H9 (cell line): Measurements from ENCODE around the gene IRS2. TPM values are rescaled to one million over a fixed set of nuclear protein-coding genes. Genes with fewer than 3 reads are reported as not detected.

Experiments used
- DNase-seq: peaks from one replicate; pipeline ENCODE4 v3.0.0-alpha.2; 2017
- H2AFZ ChIP-seq: one replicate; pipeline ENCODE4 v1.6.1; 2013; ENCODE audit warnings: mild to moderate bottlenecking, low read length, control low read depth, moderate library complexity
- H2AK5ac ChIP-seq: 2 replicates; pipeline ENCODE4 v1.6.1; 2013; ENCODE audit warnings: low read length, control low read depth, mixed read lengths; ENCODE audit not compliant: insufficient read length
- H2BK120ac ChIP-seq: one replicate; pipeline ENCODE4 v1.6.1; 2013; ENCODE audit warnings: low read depth, mild to moderate bottlenecking, low read length, control low read depth, inconsistent platforms; ENCODE audit not compliant: poor library complexity, severe bottlenecking
- H2BK12ac ChIP-seq: 2 replicates; pipeline ENCODE4 v1.6.1; 2013; ENCODE audit warnings: low read length, control low read depth, mixed read lengths, low read depth; ENCODE audit not compliant: insufficient read length
- H2BK15ac ChIP-seq: 2 replicates; pipeline ENCODE4 v1.6.1; 2013; ENCODE audit warnings: low read depth, low read length, control low read depth
- H2BK20ac ChIP-seq: one replicate; pipeline ENCODE4 v1.6.1; 2013; ENCODE audit warnings: low read depth, mild to moderate bottlenecking, low read length, control low read depth, inconsistent platforms; ENCODE audit not compliant: poor library complexity, severe bottlenecking
- H2BK5ac ChIP-seq: 2 replicates; pipeline ENCODE4 v1.6.1; 2013; ENCODE audit warnings: low read length, control low read depth, mixed read lengths; ENCODE audit not compliant: insufficient read length
- H3K14ac ChIP-seq: 2 replicates; pipeline ENCODE4 v1.6.1; 2013; ENCODE audit warnings: low read length, control low read depth; ENCODE audit not compliant: insufficient read depth
- H3K18ac ChIP-seq: 2 replicates; pipeline ENCODE4 v1.6.1; 2013; ENCODE audit warnings: low read depth, mild to moderate bottlenecking, mixed read lengths, low read length, control low read depth; ENCODE audit not compliant: insufficient read length
- H3K23ac ChIP-seq: 2 replicates; pipeline ENCODE4 v1.6.1; 2013; ENCODE audit warnings: low read length, control low read depth, mixed read lengths, low read depth; ENCODE audit not compliant: insufficient read length
- H3K23me2 ChIP-seq: 2 replicates; pipeline ENCODE4 v1.6.1; 2013; ENCODE audit warnings: low read depth, mild to moderate bottlenecking, mixed read lengths, low read length, control low read depth; ENCODE audit not compliant: insufficient read length, poor library complexity, severe bottlenecking
- H3K27ac ChIP-seq: 2 replicates; pipeline ENCODE4 v1.5.1; 2013; ENCODE audit warnings: low read length, control low read depth, mixed read lengths, low read depth; ENCODE audit not compliant: insufficient read length
- H3K27me3 ChIP-seq: 2 replicates; pipeline ENCODE4 v1.6.1; 2013; ENCODE audit warnings: low read length, control low read depth, inconsistent platforms; ENCODE audit not compliant: insufficient read depth
- H3K4ac ChIP-seq: 2 replicates; pipeline ENCODE4 v1.6.1; 2013; ENCODE audit warnings: low read depth, mild to moderate bottlenecking, control low read depth, inconsistent platforms, low read length, moderate library complexity
- H3K4me1 ChIP-seq: 2 replicates; pipeline ENCODE4 v1.6.1; 2013; ENCODE audit warnings: low read length, control low read depth, inconsistent platforms; ENCODE audit not compliant: insufficient read depth
- H3K4me2 ChIP-seq: 2 replicates; pipeline ENCODE4 v1.6.1; 2013; ENCODE audit warnings: low read length, control low read depth, mixed read lengths; ENCODE audit not compliant: insufficient read length, insufficient read depth
- H3K56ac ChIP-seq: 2 replicates; pipeline ENCODE4 v1.6.1; 2013; ENCODE audit warnings: low read depth, mild to moderate bottlenecking, mixed read lengths, low read length, control low read depth; ENCODE audit not compliant: insufficient read length
- H3K79me1 ChIP-seq: 2 replicates; pipeline ENCODE4 v1.6.1; 2013; ENCODE audit warnings: low read depth, mild to moderate bottlenecking, moderate library complexity, low read length, control low read depth, inconsistent platforms; ENCODE audit not compliant: insufficient read depth, poor library complexity, severe bottlenecking
- H3K79me2 ChIP-seq: 2 replicates; pipeline ENCODE4 v1.6.1; 2013; ENCODE audit warnings: low read length, control low read depth, inconsistent platforms; ENCODE audit not compliant: insufficient read depth
- H3K9ac ChIP-seq: 2 replicates; pipeline ENCODE4 v1.6.1; 2013; ENCODE audit warnings: low read length, control low read depth, mixed read lengths; ENCODE audit not compliant: insufficient read length; ENCODE audit errors: extremely low read depth
- H3K9me3 ChIP-seq: one replicate; pipeline ENCODE4 v1.6.1; 2013; ENCODE audit warnings: low read depth, low read length, inconsistent platforms; ENCODE audit not compliant: control insufficient read depth
- H3T11ph ChIP-seq: one replicate; pipeline ENCODE4 v1.6.1; 2013; ENCODE audit warnings: mild to moderate bottlenecking, low read length, control low read depth, inconsistent platforms
- H4K20me1 ChIP-seq: one replicate; pipeline ENCODE4 v1.6.1; 2013; ENCODE audit not compliant: control insufficient read depth, insufficient read length, insufficient read depth
- H4K5ac ChIP-seq: 2 replicates; pipeline ENCODE4 v1.6.1; 2013; ENCODE audit warnings: low read depth, mild to moderate bottlenecking, mixed read lengths, low read length, control low read depth; ENCODE audit not compliant: insufficient read length
- H4K8ac ChIP-seq: replicated peaks from 2 replicates; pipeline ENCODE4 v1.6.1; 2013; ENCODE audit warnings: low read length, control low read depth, mixed read lengths, low read depth; ENCODE audit not compliant: insufficient read length
- H4K91ac ChIP-seq: 2 replicates; pipeline ENCODE4 v1.6.1; 2013; ENCODE audit warnings: low read depth, mild to moderate bottlenecking, moderate library complexity, mixed read lengths, low read length, control low read depth; ENCODE audit not compliant: insufficient read length
- H3K27ac Mint-ChIP-seq, 3 experiments: 2 replicates in 2 of 3; 3 replicates in 1 of 3; pipeline ENCODE4 v1.8.0; 2020 to 2021; ENCODE audit warnings: mixed read lengths in 3 of 3, mild to moderate bottlenecking in 1 of 3, moderate library complexity in 1 of 3
- H3K27me3 Mint-ChIP-seq: 2 replicates; pipeline ENCODE4 v1.8.0; 2021; ENCODE audit warnings: low read depth, mild to moderate bottlenecking, moderate library complexity, mixed read lengths
- H3K36me3 Mint-ChIP-seq, 3 experiments: 2 replicates in 2 of 3; 3 replicates in 1 of 3; pipeline ENCODE4 v1.8.0; 2020 to 2021; ENCODE audit warnings: low read depth in 3 of 3, mixed read lengths in 3 of 3; ENCODE audit not compliant: insufficient read depth in 1 of 3
- H3K4me1 Mint-ChIP-seq, 2 experiments: 2 replicates each; pipeline ENCODE4 v1.8.0; 2020; ENCODE audit warnings: mixed read lengths in 2 of 2
- H3K4me3 Mint-ChIP-seq, 2 experiments: 2 replicates in 1 of 2; 3 replicates in 1 of 2; pipeline ENCODE4 v1.8.0; 2020 to 2021; ENCODE audit warnings: mild to moderate bottlenecking in 2 of 2, mixed read lengths in 2 of 2, moderate library complexity in 1 of 2
- H3K9me3 Mint-ChIP-seq, 2 experiments: 2 replicates in 1 of 2; 3 replicates in 1 of 2; pipeline ENCODE4 v1.8.0; 2020; ENCODE audit warnings: mild to moderate bottlenecking in 2 of 2, mixed read lengths in 2 of 2, moderate library complexity in 1 of 2
- WGBS: extraction: QIAGEN DNeasy Blood & Tissue Kit; methylation state at CpG from one replicate; pipeline ENCODE4 v1.1.7; 2013; ENCODE audit warnings: missing lambda C conversion rate, low lambda C conversion rate, mixed read lengths; ENCODE audit not compliant: insufficient read length; ENCODE audit errors: extremely low coverage; 5-methylcytosine and 5-hydroxymethylcytosine counted together
- total RNA-seq: library from RNA; stranded (reverse); gene quantifications from 2 replicates; pipeline ENCODE4 v1.2.1, GENCODE V29; 2021
- TF ChIP-seq, protein P1 (sequence below): fragments of 200-600 bp; sonication (generic); conservative IDR thresholded peaks from 3 replicates; pipeline ENCODE4 v1.8.0; 2021; ENCODE audit warnings: antibody characterized with exemption, mild to moderate bottlenecking

The IRS2 gene
- total RNA-seq, 1 experiment from 2014 or later: 10.1 TPM

DNA sequence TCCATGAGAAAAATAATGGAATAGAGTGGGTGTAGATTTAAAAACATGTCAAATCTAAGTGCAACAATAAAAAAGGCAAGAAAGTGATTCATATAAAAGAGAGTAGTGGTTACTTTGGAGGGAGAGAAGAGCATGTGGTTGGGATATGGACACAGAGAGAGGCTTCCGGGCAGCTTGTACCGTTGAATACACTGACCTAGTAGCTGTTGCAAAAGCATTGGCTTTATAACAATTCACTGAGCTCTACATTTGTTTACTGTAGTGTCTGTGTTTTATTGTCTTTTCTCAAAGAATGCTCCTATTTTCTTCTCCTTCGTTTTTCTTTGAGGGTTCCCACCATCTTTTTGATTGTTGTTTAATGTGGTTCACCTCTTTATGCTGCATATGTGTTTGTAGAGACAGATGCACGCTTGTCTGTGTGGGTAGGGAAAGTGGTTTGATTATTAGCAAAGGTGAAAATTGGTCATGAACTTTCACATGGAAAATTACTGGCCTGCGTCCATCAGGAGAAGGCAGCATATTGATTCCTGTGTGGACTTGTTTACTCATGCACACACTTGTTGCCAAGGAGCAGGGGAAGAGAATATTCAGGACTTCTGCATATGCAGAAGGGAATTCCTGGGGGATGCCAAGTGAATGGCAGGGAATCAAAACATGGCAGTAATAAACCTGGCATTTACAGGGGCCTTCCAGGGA is 29.9 kb upstream of the IRS2 start:
- no peak overlapping the region for H2BK15ac ChIP-seq
- H3T11ph ChIP-seq: no peak overlapping the region
- H3K9me3 ChIP-seq: no peaks in the 10 kb centered on the region
- H3K27me3 ChIP-seq: no peaks in the 10 kb centered on the region
- Mint-ChIP-seq H3K4me3 (no peak overlapping the region), H3K9me3 (no peaks in the 10 kb centered on the region), H3K36me3 (peaks cover 0 to 1% (median 0%) of the 10 kb centered on the region in 3 experiments; a peak in 1 of 7 replicates), H3K27ac (peak overlapping the region; percentile 8 to 84 (median 14); a peak in 3 of 7 replicates), H3K4me1 (peaks cover 27 to 33% of the 10 kb centered on the region in 2 experiments), H3K27me3 (peaks cover 2% of the 10 kb centered on the region)
- no peak overlapping the region for H4K5ac ChIP-seq
- TF ChIP-seq, protein P1, sequence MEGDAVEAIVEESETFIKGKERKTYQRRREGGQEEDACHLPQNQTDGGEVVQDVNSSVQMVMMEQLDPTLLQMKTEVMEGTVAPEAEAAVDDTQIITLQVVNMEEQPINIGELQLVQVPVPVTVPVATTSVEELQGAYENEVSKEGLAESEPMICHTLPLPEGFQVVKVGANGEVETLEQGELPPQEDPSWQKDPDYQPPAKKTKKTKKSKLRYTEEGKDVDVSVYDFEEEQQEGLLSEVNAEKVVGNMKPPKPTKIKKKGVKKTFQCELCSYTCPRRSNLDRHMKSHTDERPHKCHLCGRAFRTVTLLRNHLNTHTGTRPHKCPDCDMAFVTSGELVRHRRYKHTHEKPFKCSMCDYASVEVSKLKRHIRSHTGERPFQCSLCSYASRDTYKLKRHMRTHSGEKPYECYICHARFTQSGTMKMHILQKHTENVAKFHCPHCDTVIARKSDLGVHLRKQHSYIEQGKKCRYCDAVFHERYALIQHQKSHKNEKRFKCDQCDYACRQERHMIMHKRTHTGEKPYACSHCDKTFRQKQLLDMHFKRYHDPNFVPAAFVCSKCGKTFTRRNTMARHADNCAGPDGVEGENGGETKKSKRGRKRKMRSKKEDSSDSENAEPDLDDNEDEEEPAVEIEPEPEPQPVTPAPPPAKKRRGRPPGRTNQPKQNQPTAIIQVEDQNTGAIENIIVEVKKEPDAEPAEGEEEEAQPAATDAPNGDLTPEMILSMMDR: no peak
- no peak overlapping the region for H4K91ac ChIP-seq
- no peaks in the 10 kb centered on the region for H3K23me2 ChIP-seq
- H2BK120ac ChIP-seq: no peak overlapping the region
- H2AFZ ChIP-seq: no peak overlapping the region
- H3K79me2 ChIP-seq: no peaks in the 10 kb centered on the region
- DNase-seq: no peak
- no peak overlapping the region for H2AK5ac ChIP-seq
- H3K79me1 ChIP-seq: no peaks in the 10 kb centered on the region
- H3K27ac ChIP-seq: no peak overlapping the region
- H3K14ac ChIP-seq: no peak overlapping the region
- H3K4ac ChIP-seq: no peak overlapping the region
- no peak overlapping the region for H4K8ac ChIP-seq
- H2BK5ac ChIP-seq: no peak overlapping the region
- H3K23ac ChIP-seq: no peak overlapping the region
- H2BK20ac ChIP-seq: no peak overlapping the region
- H4K20me1 ChIP-seq: no peaks in the 10 kb centered on the region
- H3K18ac ChIP-seq: no peak overlapping the region
- no peak overlapping the region for H3K4me2 ChIP-seq
- H3K4me1 ChIP-seq: peaks cover 7% of the 10 kb centered on the region; the same call in 1 of the 2 replicates
- H3K9ac ChIP-seq: no peak overlapping the region
- H2BK12ac ChIP-seq: no peak overlapping the region
- WGBS: no CpG with 5 or more reads among the region's 5 CpGs
- no peak overlapping the region for H3K56ac ChIP-seq
